HG02885 (cell line): Measurements from ENCODE around the gene BTBD7.

Experiments used
- ATAC-seq: cut with Tn5 transposase; IDR thresholded peaks from one replicate; pipeline ENCODE4 v1.9.1; 2021; ENCODE audit warnings: mild to moderate bottlenecking; ENCODE audit not compliant: unreplicated experiment, poor library complexity

Gene BTBD7

GRCh38 chr14:93331002-93331727, 1.7 kb downstream of the BTBD7 start:
- no peak for ATAC-seq

- ATAC-seq: no peak
Observed at GRCh38 chr14:93330609-93331000, 2.2 kb downstream of the BTBD7 start.

DNA sequence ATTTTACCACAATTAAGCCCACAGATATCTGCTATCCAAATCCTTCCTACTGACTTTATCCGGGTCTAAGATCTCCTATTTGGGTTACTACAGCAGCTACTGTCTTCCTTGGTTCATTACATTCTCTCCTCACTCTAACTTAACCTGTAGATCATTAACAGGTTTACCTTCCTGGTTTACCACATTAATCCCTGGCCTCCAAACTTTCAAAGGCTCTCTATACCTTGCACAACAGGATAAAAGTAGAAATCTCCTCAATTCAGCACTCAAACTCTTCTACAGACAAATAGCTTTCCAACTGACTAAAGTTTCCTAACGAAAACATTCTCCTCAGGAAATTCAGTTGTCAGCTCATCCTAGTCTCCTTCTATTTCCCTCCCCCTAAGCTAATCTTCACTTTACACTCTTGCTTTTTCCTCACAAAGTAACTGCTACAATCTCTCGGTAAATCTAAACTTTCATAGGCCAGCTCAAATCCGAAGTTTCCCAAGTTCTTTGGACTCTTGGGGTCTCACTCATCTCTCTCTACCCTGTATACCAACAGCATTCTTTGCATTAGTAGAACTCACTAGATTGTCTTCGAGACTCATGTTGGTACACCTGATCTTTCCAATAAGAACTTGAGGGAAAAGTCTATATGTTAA, 2.7 kb downstream of the BTBD7 start:
- no peak for ATAC-seq

- no peak for ATAC-seq
Observed at GRCh38 chr14:93328546-93328945, 4.3 kb downstream of the BTBD7 start.

GRCh38 chr14:93326196-93326595, 6.6 kb downstream of the BTBD7 start:
- ATAC-seq: no peak

- ATAC-seq: no peak
Observed at GRCh38 chr14:93323600-93324174, 9.1 kb downstream of the BTBD7 start.

DNA sequence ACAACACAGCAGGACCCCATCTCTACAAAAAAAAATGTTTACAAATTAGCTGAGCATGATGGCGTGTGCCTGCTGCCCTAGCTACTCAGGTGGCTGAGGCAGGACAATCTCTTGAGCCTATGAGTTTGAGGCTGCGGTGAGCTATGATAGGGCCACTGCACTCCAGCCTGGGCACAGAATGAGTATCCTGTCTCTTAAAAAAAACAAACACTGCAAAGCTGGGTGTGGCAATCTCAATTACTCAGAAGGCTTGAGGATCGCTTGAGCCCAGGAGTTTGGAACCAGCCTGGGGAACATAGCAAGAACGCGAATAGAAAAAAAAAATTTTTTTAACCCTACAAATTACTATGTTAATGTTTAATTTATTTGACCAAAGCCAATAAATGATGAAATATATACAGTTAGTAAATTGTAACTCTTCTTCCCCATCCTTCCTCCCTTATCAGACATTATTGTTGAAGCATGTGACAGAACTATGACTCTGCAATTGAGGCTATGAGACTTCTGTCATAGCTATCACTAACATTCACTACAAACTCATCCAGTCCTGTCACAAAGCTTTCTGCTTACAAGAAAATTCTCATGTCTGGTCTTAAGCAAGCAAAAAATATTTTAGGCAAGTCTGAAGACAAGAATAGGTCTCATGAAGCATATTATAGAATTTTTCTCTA, 9.8 kb downstream of the BTBD7 start:
- ATAC-seq: no peak

GRCh38 chr14:93320489-93320888, 12.3 kb downstream of the BTBD7 start:
- ATAC-seq: no peak

DNA sequence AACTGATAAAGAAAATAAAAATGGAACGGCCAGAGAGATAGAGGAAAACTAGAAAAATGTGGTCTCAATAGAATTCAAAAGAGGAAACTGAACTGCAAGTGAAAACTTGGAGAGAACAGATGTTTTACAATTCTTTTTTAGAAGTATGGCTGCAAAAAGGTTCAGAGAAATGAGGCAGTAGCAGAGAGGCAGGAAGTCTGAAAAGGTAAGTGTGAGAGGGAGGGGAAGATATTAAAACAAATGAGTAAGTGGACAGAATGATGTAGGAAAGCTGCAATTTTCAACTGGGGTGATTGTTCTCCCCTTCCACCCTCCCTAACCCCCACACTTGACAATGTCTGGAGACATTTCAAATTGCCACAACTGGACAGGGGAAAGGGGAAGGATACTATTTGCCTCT, 12.9 kb downstream of the BTBD7 start:
- no peak for ATAC-seq

GRCh38 chr14:93319494-93319893, 13.3 kb downstream of the BTBD7 start:
- ATAC-seq: no peak

DNA sequence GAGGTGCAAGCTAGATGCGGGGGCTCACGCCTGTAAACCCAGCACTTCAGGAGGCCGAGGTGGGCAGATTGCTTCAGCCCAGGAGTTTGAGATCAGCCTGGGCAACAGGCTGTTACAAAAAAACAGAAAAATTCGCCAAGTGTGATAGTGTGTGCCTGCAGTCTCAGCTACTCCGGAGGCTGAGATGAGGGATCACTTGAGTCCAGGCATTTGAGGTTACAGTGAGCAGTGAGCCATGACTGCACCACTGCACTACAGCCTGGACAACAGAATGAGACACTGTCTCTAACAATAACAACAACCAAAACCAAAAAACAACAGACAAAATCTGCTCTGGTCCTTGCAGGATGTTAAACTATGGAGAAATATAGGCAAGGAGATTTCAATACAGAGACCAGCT, 13.9 kb downstream of the BTBD7 start:
- no peak for ATAC-seq

DNA sequence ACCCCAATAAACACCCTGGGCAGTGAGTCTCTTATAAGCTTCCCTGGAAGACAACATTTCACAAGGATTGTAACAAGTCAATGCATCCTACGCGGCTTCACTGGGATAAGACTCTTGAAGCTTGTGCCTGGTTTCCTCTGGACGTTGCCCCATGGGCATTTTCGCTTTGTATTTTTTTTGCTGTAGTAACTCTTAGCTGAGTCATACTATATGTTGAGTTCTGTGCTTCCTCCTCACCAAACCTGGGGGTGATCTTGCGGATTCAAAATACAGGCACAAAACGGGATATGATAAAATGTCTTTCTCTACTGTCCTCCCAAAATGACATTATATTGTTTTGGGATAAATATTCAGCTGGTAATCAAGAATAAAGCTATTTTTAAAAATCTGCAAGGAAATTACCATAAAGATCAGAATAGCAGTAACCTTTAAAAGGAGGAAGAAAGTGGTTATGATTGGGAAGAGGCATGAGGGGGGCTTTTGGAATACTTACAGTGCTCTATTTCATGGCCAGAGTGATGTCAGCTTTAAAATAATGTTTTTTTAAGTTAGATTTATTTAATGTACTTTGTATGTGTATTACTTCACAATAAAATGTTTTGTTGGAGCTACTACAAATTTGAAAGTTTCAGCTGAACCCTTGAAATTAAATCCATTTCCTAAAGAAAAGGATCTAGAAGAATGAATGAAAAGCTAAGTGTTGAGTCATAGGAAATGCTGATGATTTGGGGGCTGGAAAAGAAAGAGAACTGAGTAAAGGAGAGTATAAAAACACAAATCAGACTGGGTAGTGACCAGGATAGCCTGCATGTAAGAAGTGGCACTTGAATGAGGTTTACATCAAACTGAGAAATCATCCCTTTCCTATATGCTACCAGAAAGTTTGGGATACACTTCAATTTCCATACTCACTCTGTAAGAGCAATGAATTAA, 14.7 kb downstream of the BTBD7 start:
- no peak for ATAC-seq

GRCh38 chr14:93317210-93317874, 15.5 kb downstream of the BTBD7 start:
- no peak for ATAC-seq

DNA sequence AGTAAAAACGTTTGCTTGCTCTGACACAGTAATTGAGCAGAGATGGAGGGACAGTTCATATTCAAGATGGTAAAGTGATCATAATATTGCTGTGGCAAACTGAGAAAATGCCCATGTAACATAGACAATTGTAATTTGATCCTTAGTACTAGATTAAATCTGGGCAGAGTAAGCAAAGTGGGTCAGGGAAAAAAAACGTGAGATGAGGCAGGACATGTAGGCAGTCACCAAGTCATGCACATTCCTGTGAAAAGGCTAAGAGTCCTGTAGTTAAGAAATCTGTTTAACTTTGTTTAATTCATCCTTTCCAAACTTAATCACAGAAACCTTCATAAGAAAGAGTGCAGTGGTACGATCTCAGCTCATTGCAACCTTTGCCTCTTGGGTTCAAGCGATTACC, 16.1 kb downstream of the BTBD7 start:
- ATAC-seq: no peak

GRCh38 chr14:93315575-93315974, 17.3 kb downstream of the BTBD7 start:
- no peak for ATAC-seq

DNA sequence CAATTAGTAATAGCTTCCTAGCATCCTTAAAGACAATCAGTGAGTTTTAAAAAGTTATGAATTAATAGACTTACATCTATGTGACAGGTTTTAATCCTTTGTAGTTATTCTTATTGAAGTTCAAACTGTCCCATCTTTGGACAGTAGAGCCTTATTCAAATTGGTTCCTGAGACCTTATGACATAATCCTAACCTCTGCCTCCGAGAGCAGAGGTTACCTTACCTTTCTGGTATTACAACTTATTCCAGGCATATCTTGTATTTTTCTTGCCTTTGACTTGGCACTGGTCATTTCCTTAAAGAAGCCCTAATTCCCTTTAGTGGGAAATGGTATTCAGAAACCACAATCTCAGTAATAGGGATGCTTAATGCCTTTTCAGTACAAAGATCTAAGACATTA, 21.8 kb downstream of the BTBD7 start:
- ATAC-seq: no peak

GRCh38 chr14:93309427-93309966, 23.3 kb downstream of the BTBD7 start:
- ATAC-seq: no peak

GRCh38 chr14:93308686-93309345, 24.0 kb downstream of the BTBD7 start:
- ATAC-seq: no peak

- ATAC-seq: no peak
Observed at GRCh38 chr14:93306812-93307211, 26.0 kb downstream of the BTBD7 start.
